Dermis lymphatic vessel endothelial cell (primary cell): ENCODE data around the gene ANKRD6. TPM values are rescaled to one million over a fixed set of nuclear protein-coding genes. Genes with fewer than 3 reads are reported as not detected.

Experiments
- total RNA-seq: library from RNA; depleted of rRNA; stranded (reverse); fragments of >200 nt; gene quantifications from 2 replicates; pipeline ENCODE4 v1.2.1, GENCODE V29; 2014

ANKRD6 gene
- 11.9 and 13.2 TPM in 2 replicates for total RNA-seq

DNA sequence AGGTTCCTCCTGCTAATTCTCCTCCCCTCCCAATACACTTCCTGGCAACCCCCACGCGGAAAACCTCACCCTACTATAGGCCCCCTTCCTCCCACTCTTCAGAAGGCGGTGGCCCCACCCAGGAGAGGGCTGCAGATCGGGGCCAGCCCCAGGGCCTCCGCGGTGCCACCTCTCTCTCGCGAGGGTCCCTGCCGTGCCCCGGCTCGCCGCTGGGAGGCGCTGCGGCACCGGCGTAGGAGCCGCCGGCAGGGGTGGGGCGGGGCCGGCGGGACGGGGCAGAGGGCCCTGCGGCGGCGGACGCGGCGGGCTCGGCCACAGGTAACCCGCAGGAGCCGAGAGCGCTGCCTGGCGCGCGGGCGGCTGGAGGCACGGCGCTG, at the start of gene ANKRD6:
Gene ANKRD6 (plus strand): TSS at position 278 of the 377 bp plus-strand sequence. CDS start 133,825 bp downstream, outside the sequence.

DNA sequence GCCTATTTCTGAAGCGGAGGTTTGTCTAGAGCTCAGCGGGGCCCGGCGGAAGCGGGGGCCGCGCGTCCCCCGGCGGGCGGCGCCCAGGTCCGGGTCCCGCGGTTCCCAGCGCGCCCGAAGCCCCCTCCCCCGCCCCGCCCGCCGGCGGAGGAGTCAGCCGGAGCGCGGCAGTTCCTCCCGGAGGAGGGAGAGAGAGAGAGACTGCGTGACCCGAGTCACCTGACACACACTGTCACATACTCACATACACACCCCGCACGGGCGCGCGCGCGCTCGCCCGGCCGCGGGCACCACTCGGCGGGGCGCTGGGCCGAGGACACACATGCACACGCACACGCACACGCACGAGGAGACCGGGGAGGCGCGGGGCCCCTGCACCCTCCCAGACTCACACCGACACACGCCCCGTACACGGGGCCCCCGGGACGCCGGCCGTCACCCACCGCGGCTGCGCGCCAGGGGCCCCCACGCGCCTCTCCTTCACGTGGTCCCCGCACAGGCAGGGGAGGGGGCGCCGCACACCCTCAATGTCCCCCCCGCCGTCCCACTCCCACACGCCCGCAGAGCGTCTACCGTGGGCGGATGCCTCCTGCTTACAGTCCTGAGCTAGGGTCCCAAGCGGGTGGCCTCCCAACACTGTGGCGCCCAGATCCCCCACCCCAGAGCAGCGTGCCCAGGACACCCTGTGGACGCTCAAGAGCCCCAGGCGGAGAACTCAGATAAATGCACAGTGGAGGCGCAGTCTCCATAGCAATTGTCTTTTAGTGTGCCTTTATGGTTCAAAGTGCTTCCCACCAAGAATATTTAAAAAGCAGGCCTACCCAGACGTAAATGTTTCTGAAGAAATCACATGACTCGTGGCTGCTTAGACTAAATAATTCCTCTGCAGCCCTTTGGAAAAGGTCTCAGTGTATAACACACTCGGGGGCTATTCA, 20.6 kb upstream of the ANKRD6 start, which contains the start of gene RRAGD:
Gene RRAGD (minus strand): TSS at position 203 of the 935 bp plus-strand sequence. CDS start 280 bp downstream, outside the sequence.

DNA sequence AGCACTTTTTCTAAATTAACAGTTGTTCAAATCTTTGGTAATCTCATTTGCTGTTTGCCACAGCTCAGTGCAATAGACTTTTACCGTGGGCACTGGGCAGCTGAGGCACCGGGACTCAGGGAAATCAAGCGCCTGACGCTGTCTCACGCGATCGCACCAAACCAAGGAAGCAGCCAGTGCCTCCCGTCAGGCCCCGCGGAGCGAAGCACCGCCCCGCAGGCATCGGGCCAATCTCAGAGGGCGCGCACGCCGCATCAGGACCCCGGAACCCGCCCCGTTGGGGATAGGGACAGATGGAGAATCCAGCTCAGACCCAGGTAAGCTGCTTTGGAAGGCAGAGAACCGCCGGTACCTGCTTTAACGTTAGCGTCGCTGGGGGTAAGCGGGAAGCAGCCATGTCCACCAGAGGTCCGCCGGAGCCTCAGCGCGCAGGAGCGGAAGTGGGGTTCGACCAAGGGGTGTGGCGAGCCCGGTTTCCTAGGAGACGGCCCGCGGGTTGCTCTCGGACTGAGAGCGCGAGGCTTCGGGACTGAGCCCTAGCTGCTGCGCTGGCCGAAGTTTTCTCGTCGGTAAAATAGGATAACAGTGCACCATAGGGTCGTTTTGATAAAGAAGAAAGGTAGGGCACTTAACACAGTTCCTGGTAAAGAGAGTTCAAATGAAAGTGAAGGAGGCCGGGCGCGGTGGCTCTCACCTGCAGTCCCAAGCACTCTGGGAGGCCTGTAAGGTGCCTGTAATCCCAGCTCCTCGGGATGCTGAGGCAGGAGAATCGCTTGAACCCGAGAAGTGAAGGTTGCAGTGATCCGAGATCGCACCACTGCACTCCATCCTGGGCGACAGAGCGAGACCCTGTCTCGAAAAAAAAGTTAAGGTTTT, 205.6 kb downstream of the ANKRD6 start, which contains the start of gene LYRM2:
Gene LYRM2 (minus strand): TSS at position 428 of the 876 bp plus-strand sequence. CDS start 31 bp downstream, at position 397.

Other genes starting within 250 kb of the ANKRD6 start
- not detected in 2 replicates for gene GABRR1, start 215.8 kb upstream of the ANKRD6 start, total RNA-seq
- gene GABRR2, start 117.9 kb upstream of the ANKRD6 start, total RNA-seq, result 0.43 and 0.77 TPM in 2 replicates
- gene UBE2J1, start 80.4 kb upstream of the ANKRD6 start, total RNA-seq, result 58.8 and 70.0 TPM in 2 replicates
- 0.43 and 0.76 TPM in 2 replicates for gene RRAGD, start 20.9 kb upstream of the ANKRD6 start, total RNA-seq
- gene LYRM2, start 205.6 kb downstream of the ANKRD6 start, total RNA-seq, result 15.9 and 17.7 TPM in 2 replicates